Keratinocyte (primary cell): ENCODE data around the gene CRTAP.

Source experiments
- EZH2 ChIP-seq: IDR thresholded peaks from one replicate; pipeline ENCODE4 v1.6.1; 2012; ENCODE audit warnings: inconsistent platforms, mild to moderate bottlenecking, low read length, moderate library complexity
- TF ChIP-seq, protein P1 (sequence below), 3 experiments: IDR thresholded peaks in 1 of 3; conservative IDR thresholded peaks in 1 of 3; optimal IDR thresholded peaks in 1 of 3; 2 replicates in 2 of 3; 3 replicates in 1 of 3; pipeline versions ENCODE3 to v1.5.1; 2011; ENCODE audit warnings: low read length in 3 of 3, mild to moderate bottlenecking in 3 of 3, moderate library complexity in 2 of 3, control low read depth in 1 of 3, inconsistent platforms in 1 of 3; ENCODE audit not compliant: insufficient read depth in 2 of 3; ENCODE audit errors: extremely low read depth in 1 of 3

DNA sequence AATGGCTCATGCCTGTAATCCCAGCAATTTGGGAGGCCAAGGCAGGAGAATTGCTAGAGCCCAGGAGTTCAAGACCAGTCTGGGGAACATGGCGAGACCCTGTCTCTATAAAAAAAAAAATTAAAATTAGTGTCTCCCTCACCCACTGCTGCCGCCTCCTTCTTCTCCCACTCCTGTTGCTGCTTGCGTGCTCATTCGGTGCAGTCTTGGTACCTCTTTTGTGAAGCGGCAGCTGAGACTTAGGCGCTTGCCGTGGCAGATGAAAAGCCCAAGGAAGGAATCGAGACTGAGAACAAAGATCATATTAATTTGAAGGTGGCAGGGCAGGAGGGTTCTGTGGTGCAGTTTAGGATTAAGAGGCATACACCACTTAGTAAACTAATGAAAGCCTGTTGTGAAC lies 36.9 kb upstream of the CRTAP start:
- TF ChIP-seq, protein P1, sequence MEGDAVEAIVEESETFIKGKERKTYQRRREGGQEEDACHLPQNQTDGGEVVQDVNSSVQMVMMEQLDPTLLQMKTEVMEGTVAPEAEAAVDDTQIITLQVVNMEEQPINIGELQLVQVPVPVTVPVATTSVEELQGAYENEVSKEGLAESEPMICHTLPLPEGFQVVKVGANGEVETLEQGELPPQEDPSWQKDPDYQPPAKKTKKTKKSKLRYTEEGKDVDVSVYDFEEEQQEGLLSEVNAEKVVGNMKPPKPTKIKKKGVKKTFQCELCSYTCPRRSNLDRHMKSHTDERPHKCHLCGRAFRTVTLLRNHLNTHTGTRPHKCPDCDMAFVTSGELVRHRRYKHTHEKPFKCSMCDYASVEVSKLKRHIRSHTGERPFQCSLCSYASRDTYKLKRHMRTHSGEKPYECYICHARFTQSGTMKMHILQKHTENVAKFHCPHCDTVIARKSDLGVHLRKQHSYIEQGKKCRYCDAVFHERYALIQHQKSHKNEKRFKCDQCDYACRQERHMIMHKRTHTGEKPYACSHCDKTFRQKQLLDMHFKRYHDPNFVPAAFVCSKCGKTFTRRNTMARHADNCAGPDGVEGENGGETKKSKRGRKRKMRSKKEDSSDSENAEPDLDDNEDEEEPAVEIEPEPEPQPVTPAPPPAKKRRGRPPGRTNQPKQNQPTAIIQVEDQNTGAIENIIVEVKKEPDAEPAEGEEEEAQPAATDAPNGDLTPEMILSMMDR (optimal IDR thresholded peaks at IDR 0.05 in 1 of 3, IDR thresholded peaks at IDR 0.05 in 1 of 3, conservative IDR thresholded peaks at IDR 0.05 in 1 of 3; ENCODE audit: extremely low read depth in 1 of 3, insufficient read depth in 2 of 3, low read length in 3 of 3) = no peak
- TF ChIP-seq EZH2 = no peak
